GM19043 (cell line): Measurements from ENCODE around the gene CLSTN3.
"Not testable (repeated sequence)": the region's sequence is repeated elsewhere in the genome, so short reads cannot be mapped to it uniquely, and the experiment has no call there.

Source experiments
- ATAC-seq: cut with Tn5 transposase; IDR thresholded peaks from one replicate; pipeline ENCODE4 v1.9.1; 2021; ENCODE audit warnings: low read depth; ENCODE audit not compliant: unreplicated experiment

CLSTN3 gene

DNA sequence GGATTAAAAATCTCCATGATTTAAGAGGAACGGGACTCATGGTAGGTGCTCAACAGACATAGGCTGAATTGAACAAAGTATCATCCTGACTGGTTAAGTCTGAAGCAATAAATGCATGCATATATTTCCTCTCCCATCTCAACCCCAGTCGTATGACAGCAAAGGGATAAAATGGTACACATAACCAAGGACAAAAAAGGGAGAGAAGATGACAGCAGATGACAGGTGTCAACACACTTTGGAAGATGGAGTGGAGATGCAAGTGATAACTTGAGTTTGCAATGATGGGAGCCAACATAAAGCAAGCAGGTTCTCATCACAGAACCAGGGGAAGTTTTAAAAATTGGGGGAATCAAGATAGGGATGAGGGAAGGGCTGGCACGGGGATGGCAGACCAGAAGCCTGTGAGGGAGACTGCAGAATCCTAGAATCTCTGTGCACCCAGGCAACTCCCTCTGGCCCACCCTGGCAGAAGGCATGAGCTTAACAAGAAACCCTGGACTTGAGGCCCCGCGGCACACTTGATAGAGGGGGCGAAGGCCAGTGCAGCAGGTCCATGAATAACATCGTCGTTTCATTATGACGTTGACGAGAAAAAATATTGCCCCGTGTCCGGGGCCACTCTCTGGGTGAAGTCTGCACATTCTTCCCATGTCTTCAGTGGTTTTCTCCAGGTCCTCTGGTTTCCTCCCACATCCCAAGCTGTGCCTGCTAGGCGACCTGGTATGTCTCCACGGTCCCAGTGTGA, 26.2 kb upstream of the CLSTN3 start:
- no peak for ATAC-seq

DNA sequence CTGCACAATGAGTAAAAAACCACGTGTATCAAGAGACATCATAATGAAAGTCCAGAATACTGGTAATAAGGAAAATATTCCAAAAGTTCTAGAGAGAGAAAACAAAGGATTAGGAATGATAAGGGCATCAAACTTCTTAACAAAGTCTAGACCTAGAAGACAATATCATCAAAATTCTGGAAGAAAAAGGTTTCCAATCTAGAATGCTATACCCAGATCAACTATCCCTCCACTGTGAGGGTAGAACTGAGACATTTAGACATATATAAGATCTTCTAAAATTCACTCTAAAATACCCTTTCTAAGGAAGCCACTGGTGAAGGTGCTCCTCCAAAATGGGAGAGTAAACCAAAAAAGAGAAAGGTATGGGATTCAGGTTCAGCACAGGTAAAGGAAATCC, 24.1 kb upstream of the CLSTN3 start:
- ATAC-seq, result no peak

DNA sequence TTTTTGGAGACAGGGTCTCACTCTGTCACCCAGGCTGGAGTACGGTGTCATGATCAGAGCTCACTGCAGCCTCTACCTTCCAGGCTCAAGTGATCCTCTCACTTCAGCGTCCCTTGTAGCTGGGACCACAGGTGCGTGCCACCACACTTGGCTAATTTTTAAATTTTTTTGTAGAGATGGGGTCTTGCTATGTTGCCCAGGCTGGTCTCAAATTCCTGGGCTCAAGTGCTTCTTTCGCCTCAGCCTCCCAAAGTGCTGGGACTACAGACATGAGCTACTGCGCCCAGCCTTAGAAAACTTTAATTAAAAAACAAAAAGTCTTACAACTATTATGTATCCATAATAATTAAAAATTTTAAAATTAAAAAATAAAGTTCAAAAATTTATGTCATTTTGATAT, 23.0 kb upstream of the CLSTN3 start:
- ATAC-seq, result not testable (repeated sequence)

DNA sequence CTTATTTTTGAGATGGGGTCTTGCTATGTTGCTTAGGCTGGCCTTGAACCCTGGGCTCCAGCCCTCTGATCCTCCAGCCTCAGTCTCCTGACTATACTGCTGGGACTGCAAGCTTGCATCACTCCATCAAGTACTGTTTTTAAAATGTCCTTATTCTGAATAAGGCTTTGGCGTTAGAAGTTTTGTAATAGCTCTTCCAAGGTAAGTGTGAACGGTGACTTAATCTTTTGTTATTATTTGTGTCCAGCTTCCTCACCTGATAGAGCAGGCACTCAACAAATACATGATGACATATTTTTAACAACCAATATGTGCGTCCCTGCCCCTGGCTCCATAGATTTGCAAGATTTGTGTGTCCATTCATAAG, 22.6 kb upstream of the CLSTN3 start:
- no peak for ATAC-seq

DNA sequence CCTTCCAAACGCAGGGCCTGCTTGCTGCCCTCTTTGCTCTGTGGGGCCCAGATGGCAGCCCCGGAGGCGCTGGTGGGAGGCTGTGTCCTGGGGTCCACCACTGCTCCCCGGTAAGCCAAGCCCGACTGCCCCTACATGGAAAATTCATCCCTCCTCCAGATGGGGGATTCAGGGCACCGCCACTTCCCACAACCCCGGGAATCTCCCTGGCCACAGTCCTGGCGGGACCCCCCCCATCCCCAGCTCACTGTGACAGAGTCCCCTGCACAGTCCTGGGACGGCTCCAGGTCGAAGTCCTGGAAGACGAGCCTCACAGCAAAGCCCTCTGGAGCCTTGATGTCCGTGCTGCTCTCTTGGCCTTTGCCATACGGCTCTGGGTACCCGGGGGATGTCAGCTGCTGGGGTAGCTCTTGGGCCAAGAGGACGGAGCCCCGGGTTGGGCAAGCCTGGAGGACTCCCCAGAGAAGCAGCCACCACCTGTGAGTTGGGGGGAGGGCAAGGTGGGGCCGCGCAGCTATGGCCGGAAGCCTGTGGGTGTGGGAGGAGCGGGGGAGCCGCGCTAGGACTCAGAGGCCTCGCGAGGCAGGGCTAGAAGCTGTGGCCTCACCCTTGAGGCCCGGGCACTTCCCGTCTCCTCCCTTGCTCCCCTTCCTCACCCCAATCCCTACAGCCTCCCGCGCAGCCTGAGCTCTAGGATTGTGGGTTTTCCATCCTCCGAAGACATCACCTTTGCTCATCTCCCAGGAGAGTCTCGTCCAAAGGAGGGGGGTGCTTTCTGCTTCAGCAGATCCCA, 22.0 kb upstream of the CLSTN3 start:
- peak; percentile 94 for ATAC-seq

DNA sequence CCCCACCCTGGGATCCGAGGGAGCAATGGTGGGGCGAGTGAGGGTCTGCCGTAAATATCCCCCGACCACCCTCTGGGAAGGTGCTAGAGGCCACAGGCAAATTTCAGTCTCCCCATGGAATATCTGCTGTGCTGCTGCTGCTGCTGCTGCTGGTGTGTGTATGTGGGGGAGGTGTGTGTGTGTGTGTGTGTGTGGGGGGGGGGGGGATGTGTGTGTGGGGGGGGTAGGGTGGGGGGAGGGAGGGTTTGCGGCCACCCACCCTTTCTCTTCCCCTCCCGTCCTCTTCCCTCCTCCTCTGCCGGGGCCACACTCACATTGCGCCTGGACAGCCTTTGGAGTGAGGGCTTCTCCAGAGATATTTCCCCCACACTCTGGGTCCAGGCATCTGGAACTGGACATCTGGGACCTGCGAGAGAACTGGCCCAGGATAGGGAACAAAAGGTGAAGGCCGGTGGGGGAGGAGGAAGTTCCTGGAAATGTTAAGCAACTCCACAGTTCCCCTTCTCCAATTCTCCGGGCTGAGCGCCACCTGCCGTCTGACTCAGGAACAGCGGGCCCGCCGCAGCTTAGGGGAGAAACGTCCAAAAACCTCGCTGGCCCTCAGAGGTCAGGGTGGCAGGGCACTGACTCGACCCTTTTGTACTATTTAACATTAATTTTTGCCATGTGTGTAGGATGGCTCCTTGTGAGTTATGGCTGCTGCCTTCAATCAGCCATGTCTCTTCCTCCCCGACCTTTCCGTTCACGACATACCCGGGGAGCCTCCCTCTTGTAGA, 21.2 kb upstream of the CLSTN3 start, which contains the start of gene C1RL:
C1RL (minus strand) TSS at position 419 of the 776 bp plus-strand sequence; CDS start at position 385, 34 bp downstream.
- no peak for ATAC-seq

DNA sequence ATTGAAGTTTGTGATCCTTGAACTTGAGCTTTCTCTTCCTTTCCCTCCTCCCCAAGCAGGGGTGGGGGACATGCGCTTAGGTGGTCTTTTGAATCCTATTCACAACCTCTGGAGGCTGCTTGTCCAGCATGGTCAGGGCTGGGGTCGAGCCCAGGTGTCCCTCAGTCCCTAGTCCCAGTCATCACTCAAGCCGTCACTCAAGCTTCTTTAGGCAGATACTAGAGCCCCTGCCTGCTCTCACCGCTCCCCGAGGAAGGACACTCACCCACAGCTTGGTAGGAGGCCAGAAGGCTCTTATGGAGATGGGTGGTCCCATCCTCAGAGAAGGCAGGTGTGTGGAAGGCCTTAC, 20.6 kb upstream of the CLSTN3 start:
- ATAC-seq, result no peak

DNA sequence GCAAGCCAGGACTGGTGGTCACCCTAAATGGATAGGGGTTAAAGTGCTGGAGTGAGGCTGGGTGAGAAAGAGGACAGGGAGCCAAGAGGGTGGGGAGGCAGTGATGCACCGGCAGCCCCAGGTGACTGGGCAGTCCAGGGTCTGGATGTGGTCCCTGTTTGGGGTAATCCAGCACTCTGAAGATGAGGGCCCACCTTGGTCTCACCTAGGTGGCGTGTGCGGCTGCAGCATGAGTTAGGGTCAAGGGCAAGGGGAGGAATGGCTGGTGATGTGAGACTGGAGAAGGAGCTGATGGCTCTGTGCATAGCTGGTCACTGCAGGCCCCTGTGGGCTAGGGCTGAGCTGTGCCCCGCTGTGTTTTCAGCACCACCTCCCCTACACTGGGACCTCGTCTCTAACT, 19.5 kb upstream of the CLSTN3 start:
- ATAC-seq, result no peak

DNA sequence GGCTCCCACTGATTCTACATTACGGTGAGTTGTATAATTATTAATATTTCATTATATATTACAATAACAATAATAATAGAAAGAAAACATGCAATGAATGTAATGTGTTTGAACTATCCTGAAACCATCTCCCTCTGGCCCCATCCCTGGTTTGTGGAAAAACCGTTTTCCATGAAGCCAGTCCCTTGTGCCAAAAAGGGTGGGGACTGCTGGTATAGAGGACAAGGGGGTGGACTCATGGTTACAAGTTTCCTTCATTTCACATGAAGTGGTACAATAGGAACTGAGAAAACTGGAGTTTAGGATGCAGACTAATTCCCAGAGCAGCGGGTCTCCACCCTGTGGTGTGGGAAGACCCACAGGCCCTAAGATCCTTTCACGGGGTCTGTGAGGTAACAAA, 18.1 kb upstream of the CLSTN3 start:
- ATAC-seq, result no peak

DNA sequence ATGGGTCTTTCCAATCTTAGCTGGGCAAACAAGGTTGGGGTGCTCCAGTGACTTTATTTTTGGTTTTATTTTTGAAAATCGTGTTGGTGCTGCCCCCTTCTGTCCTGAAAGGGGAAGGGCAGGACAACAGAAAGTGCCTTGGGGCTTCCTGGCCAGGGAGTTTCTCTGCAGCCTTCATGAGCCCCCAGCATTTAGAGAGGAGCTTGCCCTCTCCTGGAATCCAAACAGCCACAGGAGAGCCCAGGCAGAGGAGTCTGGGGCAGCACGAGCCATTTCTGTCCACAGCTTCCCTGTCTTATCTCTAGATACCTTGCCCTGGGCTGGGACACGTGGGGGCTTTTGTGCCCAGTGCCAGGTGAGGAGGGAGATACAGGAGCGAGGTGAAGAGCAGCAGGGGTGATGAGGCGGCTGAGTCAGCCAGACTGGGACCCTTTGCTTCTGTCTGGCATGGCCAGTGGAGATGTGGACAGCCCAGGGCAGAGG, 16.7 kb upstream of the CLSTN3 start:
- ATAC-seq, result no peak

DNA sequence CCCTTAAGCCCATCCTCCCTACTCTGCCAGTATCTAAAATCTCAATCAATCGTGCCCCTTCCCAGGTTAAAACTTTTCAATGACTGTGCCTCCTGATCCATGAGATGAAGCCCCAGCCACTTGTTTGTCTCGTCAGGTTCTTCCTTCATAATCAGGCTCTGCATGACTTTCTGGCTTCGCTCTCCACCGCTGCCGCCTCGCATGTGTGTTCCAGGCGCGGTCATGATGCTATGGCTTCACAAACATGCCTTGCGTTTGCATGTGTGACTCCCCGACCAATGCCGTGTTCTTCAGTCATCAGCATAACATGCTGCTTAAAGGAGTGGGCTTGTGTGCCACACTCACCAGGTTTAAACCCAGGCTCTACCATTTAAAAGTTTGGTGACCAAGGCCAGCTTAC, 16.2 kb upstream of the CLSTN3 start:
- ATAC-seq, result no peak

DNA sequence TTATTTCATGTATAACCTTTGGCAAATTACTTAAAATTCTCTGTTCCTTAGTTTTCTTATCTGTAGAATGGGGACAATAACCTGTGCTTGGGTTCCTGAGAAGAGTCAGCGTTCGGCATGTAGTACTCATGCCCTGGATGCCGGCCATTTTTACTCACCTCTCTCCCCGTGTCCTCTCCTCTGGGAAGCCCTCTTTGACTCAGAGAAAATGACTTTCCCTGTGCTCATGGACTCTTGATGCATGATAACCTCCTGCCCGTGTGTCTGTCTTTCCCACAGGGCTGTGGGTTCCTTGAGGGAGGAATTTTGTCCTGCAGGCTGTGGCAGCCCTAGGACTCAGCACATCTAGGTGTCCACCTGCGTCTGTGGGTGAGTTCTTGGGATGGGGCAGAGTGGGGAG, 15.3 kb upstream of the CLSTN3 start:
- no peak for ATAC-seq

DNA sequence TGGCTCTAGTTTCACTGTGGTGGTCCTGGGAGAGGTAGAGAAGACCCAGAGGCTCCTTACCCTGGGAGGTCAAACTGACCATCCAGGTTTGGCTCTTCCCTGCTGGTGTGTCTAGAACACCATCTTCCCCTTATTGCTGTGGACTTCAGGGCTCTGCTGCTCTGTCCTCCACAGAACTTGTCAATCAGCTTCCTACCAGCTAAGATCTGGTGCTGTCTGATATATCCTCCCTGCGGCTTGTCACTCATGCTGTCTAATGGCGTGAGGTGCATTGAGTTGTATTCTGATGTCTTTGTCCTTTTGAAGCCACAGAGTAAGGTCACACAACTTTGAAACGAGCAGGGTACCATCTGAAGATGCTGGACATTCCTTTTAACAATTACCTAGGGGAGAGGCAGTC, 14.0 kb upstream of the CLSTN3 start:
- ATAC-seq, result no peak

DNA sequence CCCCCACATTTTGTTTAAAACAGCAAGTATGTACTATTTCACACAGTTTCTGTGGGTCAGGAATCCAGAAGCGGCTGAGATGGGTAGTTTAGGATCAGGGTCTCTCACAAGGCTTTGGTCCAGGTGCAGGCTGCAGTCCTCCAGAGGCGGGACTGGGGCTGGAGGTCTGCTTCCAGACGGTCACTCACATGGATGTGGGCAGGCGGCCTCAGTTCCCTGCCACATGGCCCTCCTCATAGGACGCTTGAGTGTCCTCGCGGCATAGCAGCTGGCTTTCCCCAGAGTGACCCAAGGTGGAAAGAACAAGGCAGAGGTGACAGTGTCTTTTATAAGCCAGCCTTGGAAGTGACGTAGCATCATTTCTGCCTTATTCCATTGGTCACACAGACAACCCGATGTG, 13.3 kb upstream of the CLSTN3 start:
- no peak for ATAC-seq

DNA sequence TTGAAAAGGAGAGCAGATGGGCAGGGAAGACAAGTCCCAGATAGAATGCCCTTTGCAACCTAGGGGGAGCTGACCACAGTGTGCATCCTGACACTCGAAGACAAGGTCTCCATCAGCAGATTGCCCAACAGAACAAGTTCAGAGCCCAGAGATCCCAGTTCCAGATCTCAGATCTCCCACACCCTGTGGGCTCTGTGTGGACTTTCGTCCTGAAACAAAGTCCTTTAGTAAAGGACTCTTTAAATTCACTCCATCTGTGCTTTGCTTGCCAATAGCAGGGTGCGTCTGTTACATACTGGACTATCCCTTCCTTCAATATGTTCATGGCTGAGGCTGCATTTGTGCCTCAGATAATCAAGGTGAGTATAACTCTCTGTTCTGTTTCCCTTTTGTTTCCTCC, 12.5 kb upstream of the CLSTN3 start:
- no peak for ATAC-seq

DNA sequence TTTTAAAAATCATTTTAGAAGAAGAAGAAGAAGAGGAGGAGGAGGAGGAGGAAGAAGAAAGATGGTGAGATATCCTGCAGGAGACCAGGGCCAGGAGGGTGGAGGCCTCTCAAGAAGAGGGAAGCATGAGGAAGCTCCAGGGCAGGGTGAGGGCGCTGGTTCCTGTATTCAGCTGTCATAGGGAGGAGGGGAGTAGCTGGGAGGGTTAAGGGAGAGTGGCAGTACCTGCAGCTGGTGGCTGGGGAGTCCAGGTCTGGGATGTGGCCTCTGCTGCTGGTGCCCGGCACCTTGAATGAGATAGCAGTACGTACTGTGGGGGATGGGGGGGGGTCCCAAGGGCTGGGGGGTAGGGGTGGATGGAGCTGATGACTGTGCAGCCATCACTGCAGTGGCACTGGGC, 11.3 kb upstream of the CLSTN3 start:
- no peak for ATAC-seq

DNA sequence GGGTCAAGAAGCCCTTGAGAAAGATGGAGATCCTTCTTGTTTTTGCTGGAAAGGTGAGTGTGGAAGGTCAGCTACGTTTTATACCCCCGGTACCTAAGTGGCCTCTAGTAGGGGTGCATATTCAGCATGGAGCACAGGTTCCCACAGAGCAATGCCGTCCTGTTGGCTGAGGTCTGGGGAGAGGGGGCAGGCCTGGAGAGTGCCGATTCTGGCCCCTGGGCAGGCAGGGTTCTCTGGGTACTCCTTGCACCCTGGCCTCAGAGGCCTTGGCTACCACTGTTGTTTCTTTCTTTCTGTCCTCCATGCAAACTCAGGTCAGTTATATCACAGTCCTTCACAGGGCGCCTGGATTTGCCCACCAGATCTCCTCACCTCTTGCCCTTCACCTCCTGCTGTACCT, 10.0 kb upstream of the CLSTN3 start:
- no peak for ATAC-seq

DNA sequence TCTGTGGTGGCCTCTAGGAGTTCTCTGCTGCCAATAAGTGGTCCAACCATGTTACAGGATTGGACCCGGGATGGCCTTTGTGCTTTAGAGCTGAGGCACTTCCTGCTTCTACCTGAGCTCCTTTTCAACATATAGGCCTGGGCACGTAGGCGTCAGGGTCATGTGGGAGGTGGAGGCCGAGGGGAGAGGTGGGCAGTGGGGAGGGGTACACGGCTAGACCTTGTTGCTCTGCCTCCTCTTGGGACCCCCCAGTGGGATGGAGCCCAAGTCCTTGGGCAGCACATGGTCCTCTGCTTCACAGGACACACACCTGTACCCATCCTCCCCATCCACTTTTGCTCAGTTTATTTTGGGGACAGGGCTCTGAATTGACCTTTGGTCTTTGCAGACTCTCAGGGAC, 8.8 kb upstream of the CLSTN3 start:
- ATAC-seq, result no peak

DNA sequence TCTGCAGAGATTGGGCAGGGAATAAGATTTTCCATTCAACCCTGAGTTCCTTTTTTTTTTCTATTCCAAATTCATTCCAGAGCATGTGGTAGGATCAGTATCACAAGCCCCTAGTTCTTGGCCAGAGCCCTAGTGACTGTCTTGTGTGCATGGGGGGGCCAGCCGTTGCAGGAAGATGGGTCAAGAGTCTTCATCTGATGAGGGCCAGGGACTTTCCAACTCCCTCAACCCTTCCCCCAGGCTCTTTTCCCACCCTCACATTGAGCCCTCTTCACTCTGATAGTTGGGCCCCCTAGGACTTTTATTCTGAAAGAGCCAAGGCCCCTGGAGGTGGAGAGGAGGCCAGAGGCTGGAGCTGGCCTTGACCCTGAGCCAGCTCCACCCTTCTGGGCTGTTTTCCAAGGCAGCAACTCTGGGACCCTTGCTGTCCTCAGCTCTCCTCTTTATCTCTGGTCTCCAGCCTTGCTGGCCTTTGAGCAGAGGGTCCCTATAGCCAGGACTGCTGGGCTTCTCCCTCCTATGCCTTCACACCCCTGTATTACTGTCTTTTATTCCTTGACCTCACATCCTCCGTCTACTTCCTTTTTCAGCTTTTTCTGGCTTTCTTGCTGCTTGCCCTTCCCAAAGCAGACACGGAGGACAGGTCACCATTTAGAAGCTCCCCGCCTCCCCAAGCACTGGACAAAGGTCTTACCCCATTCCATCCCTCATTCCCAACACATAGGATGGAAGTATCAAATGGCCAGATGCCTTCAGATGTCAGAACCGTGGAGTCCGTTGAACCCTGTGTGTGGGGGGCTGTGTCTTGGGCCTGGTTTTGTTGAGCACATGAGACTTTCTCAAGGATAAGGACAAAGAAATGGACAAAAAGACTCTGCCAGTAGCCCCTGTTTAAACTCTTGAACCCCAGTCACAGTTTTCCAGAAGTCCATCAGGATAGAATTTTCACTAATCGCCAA, 7.1 kb upstream of the CLSTN3 start:
- ATAC-seq, result no peak

DNA sequence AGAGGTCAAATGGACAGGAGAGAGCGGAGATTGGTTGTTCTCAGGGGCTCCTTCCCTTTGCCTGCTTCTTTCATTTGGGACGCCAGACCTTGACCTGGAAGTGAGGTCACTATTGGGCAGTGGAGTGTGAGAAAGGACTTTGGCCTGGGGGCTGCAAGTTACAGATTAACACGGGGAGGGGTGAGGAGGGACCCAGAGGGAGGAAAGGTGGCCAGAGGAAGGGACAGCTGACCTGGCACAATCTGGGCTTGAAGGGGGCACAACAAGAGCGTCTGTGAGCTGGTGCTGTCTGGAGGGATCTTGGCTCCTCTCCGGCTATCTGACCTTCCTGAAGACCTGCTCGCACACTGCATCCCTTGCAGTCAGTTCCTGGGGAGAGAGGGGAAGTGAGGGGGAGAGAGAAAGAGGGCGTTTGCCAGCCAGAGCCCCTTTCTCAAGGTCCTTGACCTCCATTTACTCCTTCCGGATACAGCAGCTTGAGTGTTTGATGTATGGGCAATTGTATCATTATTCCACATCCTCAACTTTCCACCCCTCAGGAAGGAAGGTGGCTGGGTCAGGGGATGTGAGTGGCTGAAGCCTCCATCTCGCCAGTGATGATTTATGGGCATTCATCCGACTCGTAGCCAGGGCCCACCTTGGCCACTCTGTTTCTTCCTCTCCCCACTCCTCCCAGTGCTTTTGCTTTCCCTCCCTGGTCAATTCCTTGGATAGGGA, 6.2 kb upstream of the CLSTN3 start:
- ATAC-seq, result no peak
